NB4 (cell line): ENCODE data around the gene MZB1.

Source experiments
- DNase-seq: peaks from one replicate; pipeline ENCODE4 v3.0.0; 2010; ENCODE audit warnings: low read depth
- H3K4me3 ChIP-seq: one replicate; pipeline ENCODE4 v1.5.1; 2011; ENCODE audit warnings: mild to moderate bottlenecking, low read depth, low read length, moderate library complexity
- MYC ChIP-seq: IDR thresholded peaks from 2 replicates; pipeline ENCODE4 v1.6.1; 2011; ENCODE audit warnings: low read depth, low read length
- POLR2A ChIP-seq: IDR thresholded peaks from 2 replicates; pipeline ENCODE4 v1.6.1; 2011; ENCODE audit warnings: mild to moderate bottlenecking; ENCODE audit not compliant: insufficient read length; ENCODE audit errors: extremely low read depth
- TF ChIP-seq, protein P1 (sequence below): IDR thresholded peaks from 2 replicates; pipeline ENCODE4 v1.6.1; 2011; ENCODE audit warnings: low read depth, low read length
- TF ChIP-seq, protein P2 (sequence below): IDR thresholded peaks from one replicate; pipeline ENCODE4 v1.5.1; 2012; ENCODE audit warnings: low read depth, low read length

The MZB1 gene

DNA sequence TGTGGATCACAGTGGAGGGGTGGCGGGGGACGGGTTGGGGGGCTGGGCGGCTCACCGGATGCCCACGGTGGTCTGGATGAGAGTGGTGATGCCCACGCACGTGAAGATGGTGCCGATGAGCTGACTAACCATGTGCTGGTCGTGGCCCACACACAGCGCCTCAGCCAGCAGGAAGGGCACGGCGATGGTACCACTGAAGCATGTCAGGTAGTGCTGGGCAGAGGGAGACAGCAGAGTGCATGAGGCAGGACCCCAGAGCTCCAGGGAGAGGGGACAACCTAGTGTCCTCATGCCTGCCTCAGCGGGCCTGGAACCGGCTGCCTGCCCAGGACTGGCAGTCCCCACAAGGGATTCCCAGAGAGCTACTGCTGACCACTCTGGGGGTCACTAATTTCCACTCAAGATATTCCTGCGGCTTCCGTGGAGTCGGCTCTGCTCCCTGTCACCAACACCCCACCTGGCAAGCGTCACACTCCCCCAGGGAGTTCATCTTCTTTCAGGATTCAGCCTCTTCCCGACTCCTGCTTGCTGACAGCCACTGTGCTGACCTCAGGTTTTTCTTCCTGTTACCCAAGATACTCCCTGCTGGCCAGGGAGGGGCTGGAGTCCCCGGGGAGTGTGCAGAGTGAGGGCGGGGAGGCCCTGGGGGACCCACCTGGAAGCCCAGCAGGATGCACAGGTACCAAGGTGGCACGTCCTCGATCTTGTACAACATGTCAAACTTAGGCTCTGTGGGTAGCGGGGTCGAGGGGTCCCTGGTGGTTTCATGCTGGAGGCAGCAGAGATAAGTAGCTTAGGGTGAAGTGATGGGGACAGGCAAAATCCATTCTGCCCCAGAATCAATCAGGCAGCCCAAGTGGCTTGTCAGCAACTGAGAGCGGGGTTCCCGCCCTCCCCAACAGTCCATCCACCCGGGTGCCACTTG, 7.6 kb downstream of the MZB1 start:
- TF ChIP-seq POLR2A, result no peak
- TF ChIP-seq MYC, result no peak
- TF ChIP-seq, protein P1, sequence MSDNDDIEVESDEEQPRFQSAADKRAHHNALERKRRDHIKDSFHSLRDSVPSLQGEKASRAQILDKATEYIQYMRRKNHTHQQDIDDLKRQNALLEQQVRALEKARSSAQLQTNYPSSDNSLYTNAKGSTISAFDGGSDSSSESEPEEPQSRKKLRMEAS, result no peak
- TF ChIP-seq, protein P2, sequence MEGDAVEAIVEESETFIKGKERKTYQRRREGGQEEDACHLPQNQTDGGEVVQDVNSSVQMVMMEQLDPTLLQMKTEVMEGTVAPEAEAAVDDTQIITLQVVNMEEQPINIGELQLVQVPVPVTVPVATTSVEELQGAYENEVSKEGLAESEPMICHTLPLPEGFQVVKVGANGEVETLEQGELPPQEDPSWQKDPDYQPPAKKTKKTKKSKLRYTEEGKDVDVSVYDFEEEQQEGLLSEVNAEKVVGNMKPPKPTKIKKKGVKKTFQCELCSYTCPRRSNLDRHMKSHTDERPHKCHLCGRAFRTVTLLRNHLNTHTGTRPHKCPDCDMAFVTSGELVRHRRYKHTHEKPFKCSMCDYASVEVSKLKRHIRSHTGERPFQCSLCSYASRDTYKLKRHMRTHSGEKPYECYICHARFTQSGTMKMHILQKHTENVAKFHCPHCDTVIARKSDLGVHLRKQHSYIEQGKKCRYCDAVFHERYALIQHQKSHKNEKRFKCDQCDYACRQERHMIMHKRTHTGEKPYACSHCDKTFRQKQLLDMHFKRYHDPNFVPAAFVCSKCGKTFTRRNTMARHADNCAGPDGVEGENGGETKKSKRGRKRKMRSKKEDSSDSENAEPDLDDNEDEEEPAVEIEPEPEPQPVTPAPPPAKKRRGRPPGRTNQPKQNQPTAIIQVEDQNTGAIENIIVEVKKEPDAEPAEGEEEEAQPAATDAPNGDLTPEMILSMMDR, result no peak
- H3K4me3 ChIP-seq, result no peak overlapping the region
- DNase-seq, result no peak

DNA sequence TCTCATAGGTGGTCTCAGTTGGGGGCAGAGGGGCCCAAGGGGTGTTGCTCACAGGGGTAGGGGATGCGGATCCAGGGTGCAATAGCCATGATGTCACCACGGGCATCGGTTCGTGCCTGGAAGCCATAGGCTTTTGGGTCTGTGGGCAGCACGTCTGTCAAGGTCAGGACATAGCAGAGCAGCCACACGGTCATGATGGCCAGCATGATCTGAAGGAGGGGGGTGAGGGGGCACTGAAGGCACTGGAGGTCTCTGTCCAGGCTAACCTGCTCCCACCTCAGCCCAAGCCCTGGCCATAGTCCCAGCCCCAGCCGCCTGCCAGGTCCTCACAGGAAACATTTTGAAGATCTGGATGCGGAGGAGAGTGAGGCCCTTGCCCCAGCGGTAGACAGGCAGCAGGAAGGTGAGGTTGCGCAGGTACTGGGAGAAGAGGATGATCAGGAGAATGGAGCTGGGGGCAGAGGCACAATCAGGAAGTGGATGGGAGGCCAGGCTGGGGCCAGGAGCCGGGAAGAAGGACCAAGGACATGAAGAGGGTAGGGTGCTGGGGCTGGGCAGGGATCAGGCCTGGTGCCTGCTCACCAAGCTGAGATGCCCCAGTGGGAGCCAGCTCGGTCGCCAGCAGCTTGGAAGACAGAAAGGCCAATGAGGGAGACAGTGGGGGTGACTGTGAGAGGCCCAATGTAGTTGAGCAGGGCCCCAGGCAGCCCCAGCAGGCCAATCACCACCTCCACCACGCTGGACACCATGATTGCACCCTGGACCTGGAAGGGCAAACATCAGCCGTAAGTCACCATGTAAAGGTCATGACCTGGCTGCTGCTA, 9.9 kb downstream of the MZB1 start:
- DNase-seq, result no peak
- no peak overlapping the region for H3K4me3 ChIP-seq
- TF ChIP-seq MYC (no peak), POLR2A (no peak)
- TF ChIP-seq, protein P1, result no peak
- TF ChIP-seq, protein P2, result no peak

DNA sequence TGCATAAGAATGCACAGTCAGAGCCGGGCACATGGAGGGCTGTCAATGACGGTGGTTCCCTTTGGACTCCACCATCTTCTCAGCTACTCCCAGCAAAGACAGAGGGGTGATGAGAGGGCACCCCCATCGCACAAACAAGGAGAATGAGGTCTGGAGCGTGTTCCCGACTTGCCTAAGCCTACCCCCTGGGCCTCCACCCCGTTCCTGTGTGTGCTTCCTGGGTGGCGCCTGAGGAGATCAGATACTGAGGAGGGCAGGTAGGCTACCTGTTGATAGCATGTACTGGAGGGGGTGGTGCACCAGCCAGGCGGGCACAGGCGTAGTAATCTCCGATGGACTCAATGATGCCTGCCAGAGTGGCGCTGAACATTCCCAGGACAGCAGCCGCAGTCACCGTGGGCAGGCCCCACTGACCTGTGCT, 10.8 kb downstream of the MZB1 start:
- no peak overlapping the region for H3K4me3 ChIP-seq
- no peak for DNase-seq
- TF ChIP-seq, protein P2, result no peak

DNA sequence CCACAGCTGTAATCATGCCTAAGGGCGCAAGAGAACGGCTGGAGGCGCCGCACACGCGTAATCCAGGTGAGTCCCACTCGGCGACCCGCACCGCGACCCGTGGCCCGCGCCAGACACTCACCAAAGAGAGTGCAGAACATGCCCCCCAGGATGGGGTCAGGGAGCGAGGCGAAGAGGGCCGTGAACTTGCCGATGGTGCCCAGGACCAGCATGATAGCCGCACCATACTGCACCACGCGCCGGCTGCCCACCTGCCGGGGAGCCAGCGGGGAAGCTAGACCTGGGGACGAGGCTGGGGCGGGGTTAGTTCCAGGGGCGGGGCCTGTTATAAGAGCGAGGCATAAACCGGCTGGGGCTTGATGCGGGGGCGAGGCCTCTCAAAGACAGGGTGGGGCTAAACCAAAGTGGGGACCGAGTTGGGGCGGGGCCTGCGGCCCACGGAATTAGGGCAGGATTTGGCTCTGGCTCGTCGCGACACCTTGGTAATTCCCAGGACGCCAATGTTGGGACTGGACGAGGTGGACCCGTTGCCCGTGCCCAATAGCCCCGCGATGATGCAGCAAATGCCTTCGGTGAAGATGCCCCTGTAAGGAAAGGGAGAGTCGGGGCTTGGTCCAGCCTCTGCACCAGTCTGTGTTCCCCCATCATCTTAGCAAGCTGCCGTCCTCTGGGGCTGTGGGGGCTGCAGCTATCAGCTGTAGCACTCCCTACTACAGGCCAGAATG, 11.4 kb downstream of the MZB1 start:
- no peak for DNase-seq
- TF ChIP-seq, protein P1, result no peak
- TF ChIP-seq POLR2A (no peak), MYC (no peak)
- TF ChIP-seq, protein P2, result no peak
- no peak overlapping the region for H3K4me3 ChIP-seq

DNA sequence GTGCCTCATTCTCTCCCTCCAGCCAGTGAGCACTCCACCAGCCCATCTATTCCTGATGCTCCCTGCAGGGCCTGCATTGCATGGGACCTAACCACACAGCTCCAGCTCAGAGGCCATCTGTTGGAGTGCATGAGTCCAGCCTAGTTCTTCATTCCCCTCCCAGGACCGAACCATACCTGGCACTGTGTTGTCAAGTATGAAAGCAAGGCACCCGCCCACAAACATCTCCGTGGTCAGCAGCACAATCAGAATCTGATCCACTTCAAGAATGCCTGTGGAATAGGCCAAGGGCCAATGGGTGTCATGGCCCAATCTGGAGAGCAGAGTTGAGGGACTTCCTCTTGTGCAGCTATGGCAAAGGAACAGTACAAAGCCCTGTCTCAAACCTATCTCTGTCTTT, 12.5 kb downstream of the MZB1 start:
- TF ChIP-seq MYC (no peak), POLR2A (no peak)
- TF ChIP-seq, protein P1, result no peak
- TF ChIP-seq, protein P2, result no peak
- H3K4me3 ChIP-seq, result no peak overlapping the region
- DNase-seq, result no peak
